GM19324 (cell line): ENCODE data around the gene PRKAR1B.

ENCODE experiments used
- ATAC-seq: cut with Tn5 transposase; IDR thresholded peaks from one replicate; pipeline ENCODE4 v1.9.1; 2021; ENCODE audit warnings: mild to moderate bottlenecking, moderate library complexity; ENCODE audit not compliant: unreplicated experiment, low FRiP score

The PRKAR1B gene

GRCh38 chr7:595621-596010 is 131.5 kb downstream of the PRKAR1B start:
- no peak for ATAC-seq

DNA sequence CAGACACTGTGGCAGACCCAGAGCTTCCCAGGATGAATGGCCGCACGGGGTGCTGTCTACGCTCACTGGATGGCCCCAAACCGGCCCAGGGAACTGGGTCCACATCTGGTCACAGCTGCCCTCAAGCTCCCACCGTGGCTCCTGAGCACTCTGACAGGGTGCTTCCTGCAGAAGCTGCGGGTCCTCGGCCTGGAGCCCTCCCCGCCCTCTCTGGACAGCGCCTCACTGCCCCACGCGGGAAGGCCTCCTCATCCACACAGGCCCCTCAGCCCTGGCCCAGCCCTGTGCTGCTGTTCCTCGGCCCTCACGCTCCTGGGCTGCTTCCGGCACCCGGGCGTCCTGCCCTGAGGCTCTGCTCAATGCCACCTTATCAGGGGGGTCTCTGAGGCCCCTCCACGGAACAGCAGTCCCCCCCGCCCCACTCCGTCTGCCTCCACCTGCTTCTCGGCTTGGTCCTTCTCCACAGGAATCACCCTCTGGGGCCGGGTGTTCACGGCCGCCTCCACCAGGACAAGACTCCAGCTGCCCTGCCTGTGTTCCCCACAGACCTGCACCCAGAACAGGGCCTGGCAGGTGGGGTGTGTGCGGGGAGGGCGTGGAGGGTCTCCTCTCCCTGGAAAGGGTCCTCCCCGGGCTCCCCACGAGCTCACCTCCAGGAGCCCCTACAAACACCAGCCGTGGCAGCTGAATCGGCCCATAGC is 132.0 kb downstream of the PRKAR1B start:
- ATAC-seq: no peak

GRCh38 chr7:594212-594913 is 132.7 kb downstream of the PRKAR1B start:
- no peak for ATAC-seq

DNA sequence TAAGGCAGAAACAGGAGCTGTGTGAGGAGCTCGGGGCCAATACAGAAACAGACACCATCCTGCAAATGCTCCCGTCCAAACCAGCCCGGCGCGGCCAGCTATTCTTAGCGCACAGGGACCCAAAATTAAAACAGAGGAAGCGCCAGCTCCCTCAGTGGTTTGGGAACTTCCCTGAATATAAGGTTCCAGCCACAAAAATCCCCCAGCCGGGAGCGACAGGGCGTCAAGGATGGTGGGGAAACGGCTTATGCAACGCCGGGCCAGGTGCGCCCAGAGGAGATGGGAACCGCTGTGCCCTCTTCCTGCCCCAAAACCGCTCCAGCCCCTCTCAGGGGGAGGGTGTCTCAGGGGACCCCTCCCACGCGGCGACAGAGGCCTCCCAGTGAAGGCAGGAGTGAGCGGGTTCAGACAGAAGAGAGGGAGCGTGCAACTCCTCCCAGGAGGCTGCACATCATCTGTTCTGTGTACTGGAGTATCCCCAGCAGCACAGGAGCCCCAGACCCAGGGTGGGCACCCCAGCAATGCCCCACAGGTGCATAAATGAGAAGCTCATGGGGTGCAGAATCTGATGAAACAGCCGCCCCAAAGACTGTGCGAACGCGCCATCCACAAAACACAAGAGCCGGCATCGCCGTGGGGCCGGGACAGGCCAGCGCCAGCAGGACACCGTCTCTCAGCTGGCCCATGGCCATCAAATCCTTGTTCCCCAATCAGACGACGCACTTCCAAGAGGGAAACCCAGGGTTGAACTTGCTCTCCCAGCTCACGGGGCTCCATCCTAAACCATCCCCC is 133.6 kb downstream of the PRKAR1B start:
- no peak for ATAC-seq

DNA sequence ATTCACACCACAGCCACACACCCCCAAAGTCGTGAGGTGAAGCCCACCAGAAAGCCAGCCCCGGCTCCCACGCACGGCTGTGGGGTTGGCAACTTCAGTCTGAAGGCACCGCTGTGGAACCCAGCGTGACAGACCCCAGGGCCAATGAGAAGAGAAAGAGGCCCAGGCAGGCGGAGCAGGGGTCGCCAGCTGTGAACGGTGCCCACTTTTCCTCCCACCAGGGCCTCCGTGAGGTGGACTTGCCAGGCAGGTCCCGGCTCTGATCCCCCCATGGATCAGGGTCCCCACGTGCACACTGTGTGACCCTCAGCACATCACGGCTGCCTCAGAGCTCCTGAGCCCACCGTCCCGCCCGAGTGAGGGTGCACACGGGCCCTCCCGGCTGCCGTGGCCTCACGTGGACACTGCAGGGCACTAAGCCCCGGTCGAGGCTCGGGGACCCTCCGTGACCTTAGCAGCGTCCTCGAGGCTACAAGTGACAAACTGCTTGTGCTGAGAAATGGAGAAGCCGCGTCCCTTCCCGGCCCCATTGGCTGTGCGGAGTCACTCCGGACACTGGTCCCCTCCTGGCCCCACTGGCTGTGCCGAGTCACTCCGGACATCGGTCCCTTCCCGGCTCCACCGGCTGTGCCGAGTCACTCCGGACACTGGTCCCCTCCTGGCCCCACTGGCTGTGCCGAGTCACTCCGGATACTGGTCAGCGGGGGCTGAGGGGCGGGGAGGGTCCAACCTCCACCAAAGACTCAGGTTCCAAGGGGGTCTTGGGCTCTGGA is 135.0 kb downstream of the PRKAR1B start:
- ATAC-seq: no peak

GRCh38 chr7:590731-591551 is 136.1 kb downstream of the PRKAR1B start:
- ATAC-seq: no peak

GRCh38 chr7:589781-590575 is 137.1 kb downstream of the PRKAR1B start:
- ATAC-seq: no peak

GRCh38 chr7:587767-588166 is 139.3 kb downstream of the PRKAR1B start:
- ATAC-seq: no peak

DNA sequence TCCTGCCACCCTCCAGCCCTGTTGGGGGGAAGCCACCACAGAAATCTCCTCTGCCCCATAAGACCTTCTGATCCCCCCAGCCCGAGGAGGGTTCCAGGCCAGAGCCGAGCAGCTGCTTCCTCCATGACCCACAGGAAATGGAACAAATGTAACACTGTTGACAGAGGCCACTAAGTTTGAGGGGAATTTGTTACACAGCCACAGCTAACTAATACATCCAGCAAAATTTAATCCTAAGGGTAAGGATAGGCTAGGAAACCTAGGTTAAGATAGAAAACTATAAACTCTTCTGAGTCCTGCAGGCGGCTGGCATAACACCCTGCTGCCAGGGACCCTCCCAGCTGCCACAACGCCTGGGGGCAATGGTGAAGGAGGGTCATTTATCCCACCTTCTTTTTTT is 140.6 kb downstream of the PRKAR1B start:
- no peak for ATAC-seq

DNA sequence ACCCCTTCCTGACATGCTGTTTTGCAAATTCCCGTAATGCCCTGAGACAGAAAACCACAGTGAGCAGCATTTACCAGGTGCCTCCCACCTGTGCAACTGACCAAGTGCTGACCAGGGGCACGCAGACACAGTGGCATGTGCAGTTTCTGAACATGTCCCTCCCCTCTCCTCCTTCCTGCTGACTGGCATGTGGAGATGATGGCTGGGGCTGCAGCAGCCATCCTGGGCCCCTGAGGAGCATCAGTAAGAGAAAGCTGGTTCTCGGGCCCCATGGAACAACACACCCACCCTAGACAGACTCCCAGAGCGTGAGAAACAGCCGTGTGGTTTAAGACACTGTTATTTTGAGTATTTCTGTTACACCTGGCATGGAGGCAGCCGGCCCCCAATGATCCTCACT is 141.2 kb downstream of the PRKAR1B start:
- ATAC-seq: no peak

- ATAC-seq: no peak
These were observed 141.8 kb downstream of the PRKAR1B start for GRCh38 chr7:585229-585711.

- no peak for ATAC-seq
These were observed 142.3 kb downstream of the PRKAR1B start for GRCh38 chr7:584820-585219.

- no peak for ATAC-seq
These were observed 143.0 kb downstream of the PRKAR1B start for GRCh38 chr7:584122-584465.

DNA sequence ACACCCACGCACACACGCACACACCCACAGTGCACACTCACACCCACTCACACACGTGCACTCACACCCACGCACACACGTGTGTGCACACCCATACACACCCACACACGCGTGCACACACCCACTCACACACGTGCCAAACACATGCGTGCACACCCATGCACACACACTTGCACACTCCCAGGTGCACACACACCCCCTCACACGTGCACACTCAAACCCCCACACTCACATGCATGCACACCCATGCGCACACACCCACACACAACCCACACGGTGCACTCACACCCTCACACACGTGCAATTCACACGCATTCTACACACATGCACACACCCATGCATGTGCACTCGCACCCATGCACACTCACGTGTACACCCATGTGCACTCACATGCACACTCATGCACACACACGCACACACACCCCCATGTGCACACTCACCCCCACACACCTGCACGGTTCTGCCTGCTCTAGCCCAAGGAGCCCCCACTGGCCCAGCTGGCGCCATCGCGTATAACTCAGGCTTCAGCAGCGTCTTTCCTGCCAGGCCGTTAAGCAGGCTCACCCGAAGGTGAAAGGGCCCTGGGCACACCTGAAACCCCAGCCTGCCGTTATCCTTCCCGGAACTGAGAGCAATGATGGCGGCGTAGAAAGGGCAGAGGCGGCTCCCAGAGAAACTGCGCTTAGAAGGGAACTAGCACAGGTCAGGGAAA is 143.5 kb downstream of the PRKAR1B start:
- ATAC-seq: no peak

DNA sequence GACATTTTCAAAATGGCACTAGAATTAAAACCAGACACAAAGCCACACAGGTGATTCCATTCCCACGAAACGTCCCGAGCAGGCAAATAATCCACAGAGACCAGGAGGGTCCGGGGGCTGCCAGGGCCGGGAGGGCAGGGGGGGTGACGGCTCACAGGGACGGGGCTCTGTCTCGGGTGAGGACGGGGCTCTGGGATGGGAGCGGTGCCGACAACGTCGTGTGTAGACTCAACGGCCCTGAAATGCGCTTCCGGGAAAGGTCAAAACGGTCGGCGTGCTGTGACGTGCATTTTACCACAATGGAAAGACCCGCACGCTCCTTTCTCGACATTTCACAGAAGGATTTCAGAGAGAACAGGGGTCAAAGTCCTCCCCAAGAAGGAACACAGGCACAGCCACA is 144.2 kb downstream of the PRKAR1B start:
- no peak for ATAC-seq

GRCh38 chr7:582081-582835 is 144.8 kb downstream of the PRKAR1B start:
- ATAC-seq: no peak

GRCh38 chr7:578386-578785 is 148.7 kb downstream of the PRKAR1B start:
- no peak for ATAC-seq
